Measurements from ENCODE around the gene OTUD3.
"Not testable (repeated sequence)": the region's sequence is repeated elsewhere in the genome, so short reads cannot be mapped to it uniquely, and the experiment has no call there.

Gene OTUD3

GRCh38 chr1:19868575-19868974 is 13.6 kb upstream of the OTUD3 start:
- DNase-seq (ENCODE audit: low read depth in 2 of 2) = not testable (repeated sequence)

GRCh38 chr1:19869453-19869852 is 12.7 kb upstream of the OTUD3 start:
- DNase-seq (ENCODE audit: low read depth in 2 of 2) = not testable (repeated sequence)

- DNase-seq (ENCODE audit: low read depth in 2 of 2) = no peak
Measured at GRCh38 chr1:19869929-19870328, 12.3 kb upstream of the OTUD3 start.

GRCh38 chr1:19872190-19872589 is 10.0 kb upstream of the OTUD3 start:
- DNase-seq (ENCODE audit: low read depth in 2 of 2) = no peak

GRCh38 chr1:19877181-19877750 is 4.9 kb upstream of the OTUD3 start:
- no peak for DNase-seq (ENCODE audit: low read depth in 2 of 2)

GRCh38 chr1:19877821-19878636 is 4.2 kb upstream of the OTUD3 start:
- DNase-seq (ENCODE audit: low read depth in 2 of 2) = no peak

GRCh38 chr1:19878637-19878985 is 3.6 kb upstream of the OTUD3 start:
- no peak for DNase-seq (ENCODE audit: low read depth in 2 of 2)

- no peak for DNase-seq (ENCODE audit: low read depth in 2 of 2)
Measured at GRCh38 chr1:19879227-19879626, 3.0 kb upstream of the OTUD3 start.

GRCh38 chr1:19879661-19880060 is 2.5 kb upstream of the OTUD3 start:
- DNase-seq (ENCODE audit: low read depth in 2 of 2) = no peak

GRCh38 chr1:19880841-19881240 is 1.4 kb upstream of the OTUD3 start:
- DNase-seq (ENCODE audit: low read depth in 2 of 2) = not testable (repeated sequence)

- DNase-seq (ENCODE audit: low read depth in 2 of 2) = no peak
Measured at GRCh38 chr1:19884312-19884711, 2.1 kb downstream of the OTUD3 start.

GRCh38 chr1:19885821-19886220 is 3.6 kb downstream of the OTUD3 start:
- DNase-seq (ENCODE audit: low read depth in 2 of 2) = no peak

- DNase-seq (ENCODE audit: low read depth in 2 of 2) = no peak
Measured at GRCh38 chr1:19888112-19888511, 5.9 kb downstream of the OTUD3 start.

- DNase-seq (ENCODE audit: low read depth in 2 of 2) = no peak
Measured at GRCh38 chr1:19889656-19890055, 7.5 kb downstream of the OTUD3 start.

GRCh38 chr1:19892129-19892528 is 9.9 kb downstream of the OTUD3 start:
- DNase-seq (ENCODE audit: low read depth in 2 of 2) = no peak

GRCh38 chr1:19892628-19893168 is 10.5 kb downstream of the OTUD3 start:
- no peak for DNase-seq (ENCODE audit: low read depth in 2 of 2)

GRCh38 chr1:19893687-19894086 is 11.5 kb downstream of the OTUD3 start:
- DNase-seq (ENCODE audit: low read depth in 2 of 2) = no peak

- DNase-seq (ENCODE audit: low read depth in 2 of 2) = no peak
Measured at GRCh38 chr1:19894218-19894617, 12.0 kb downstream of the OTUD3 start.

GRCh38 chr1:19901653-19902052 is 19.5 kb downstream of the OTUD3 start:
- no peak for DNase-seq (ENCODE audit: low read depth in 2 of 2)

GRCh38 chr1:19903621-19904020 is 21.4 kb downstream of the OTUD3 start:
- DNase-seq (ENCODE audit: low read depth in 2 of 2) = no peak

GRCh38 chr1:19907456-19907855 is 25.3 kb downstream of the OTUD3 start:
- DNase-seq (ENCODE audit: low read depth in 2 of 2) = no peak

GRCh38 chr1:19909392-19909791 is 27.2 kb downstream of the OTUD3 start:
- DNase-seq (ENCODE audit: low read depth in 2 of 2) = no peak

- no peak for DNase-seq (ENCODE audit: low read depth in 2 of 2)
Measured at GRCh38 chr1:19909971-19910370, 27.8 kb downstream of the OTUD3 start.

Data from activated CD8-positive, alpha-beta memory T cell treated with anti-CD3 and anti-CD28 coated beads for 4 hours (primary cell).